HUDEP-2 (cell line): Measurements from ENCODE around the gene GNL1.
A peak's percentile ranks its signal among the peaks of the same experiment; 100 is the strongest.
"Not testable (repeated sequence)": the region's sequence is repeated elsewhere in the genome, so short reads cannot be mapped to it uniquely, and the experiment has no call there.

Source experiments
- DNase-seq, 76 experiments: peaks; one replicate each; lab custom pipeline; 2025; ENCODE audit not compliant: unreplicated experiment in 76 of 76; lab: John Stamatoyannopoulos, UW

GNL1 gene

DNA sequence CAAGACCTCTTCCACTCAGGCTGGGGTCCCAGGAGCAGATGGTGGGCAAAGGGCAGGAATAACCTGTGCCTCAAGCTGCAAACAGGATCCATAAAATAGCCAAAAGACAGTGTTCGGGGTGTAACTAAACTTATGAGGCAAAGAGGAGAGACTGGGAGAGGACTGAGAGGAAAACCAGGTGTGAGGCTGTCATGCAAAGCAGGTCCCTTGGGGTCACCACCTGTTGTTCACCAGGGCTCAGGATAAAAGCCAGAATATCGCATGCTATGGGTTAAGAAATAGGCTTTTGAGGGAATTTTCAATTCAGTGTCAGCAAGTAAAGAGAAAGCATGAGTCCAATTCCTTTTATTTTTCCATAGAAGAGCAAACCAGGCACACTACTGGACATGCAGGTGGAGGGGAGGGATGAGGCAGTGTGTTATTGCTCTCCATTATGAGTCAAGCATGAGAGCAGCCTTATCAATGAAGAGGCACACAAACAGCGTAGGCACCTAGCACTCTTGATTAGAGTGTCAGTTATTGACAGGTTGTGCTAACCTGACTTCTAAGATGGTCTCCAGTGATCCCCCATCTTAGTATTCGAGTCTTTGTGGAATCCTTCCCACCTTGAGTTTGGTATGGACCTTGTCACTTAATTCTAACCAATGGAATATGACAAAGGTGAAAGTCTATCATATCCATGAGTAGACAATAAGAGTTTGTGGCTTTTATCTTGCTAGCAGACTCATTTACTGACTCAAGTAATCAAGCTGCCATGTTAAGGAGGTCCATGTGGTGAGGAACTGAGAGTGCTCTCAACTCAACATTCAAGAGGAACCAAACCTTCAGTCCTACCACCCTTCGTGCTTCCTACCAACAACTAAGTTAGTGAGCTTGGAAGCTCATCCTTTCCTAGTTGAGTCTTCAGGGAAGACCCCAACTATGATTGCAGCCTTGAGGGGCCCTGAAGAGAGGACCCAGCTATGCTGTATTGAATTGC, 48.2 kb downstream of the GNL1 start:
- DNase-seq: no peak

- no peak for DNase-seq
Observed at GRCh38 chr6:30500421-30501355, 55.6 kb downstream of the GNL1 start.

- DNase-seq: not testable (repeated sequence)
Observed at GRCh38 chr6:30498705-30499104, 57.6 kb downstream of the GNL1 start.

DNA sequence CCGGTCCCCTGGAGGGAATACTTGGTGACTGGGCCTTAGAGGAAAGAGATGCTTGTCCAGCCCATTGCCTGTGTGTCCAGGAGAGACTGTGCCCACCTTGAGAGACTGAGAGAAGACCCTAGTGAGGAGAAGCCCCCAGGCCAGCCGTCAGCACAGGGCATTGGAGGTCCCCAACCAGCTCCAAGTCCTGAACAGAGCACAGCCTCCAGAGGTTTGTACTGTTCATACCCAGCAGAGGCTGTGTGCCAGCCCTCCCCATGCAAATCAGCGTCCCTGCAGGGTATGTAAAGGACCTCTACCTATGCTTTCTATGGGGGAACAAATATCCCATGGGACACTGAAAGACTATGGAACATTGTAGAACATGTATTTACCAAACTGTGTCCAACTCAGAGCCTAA, 58.6 kb downstream of the GNL1 start:
- no peak for DNase-seq

- not testable (repeated sequence) for DNase-seq
Observed at GRCh38 chr6:30497261-30497599, 59.1 kb downstream of the GNL1 start.

DNA sequence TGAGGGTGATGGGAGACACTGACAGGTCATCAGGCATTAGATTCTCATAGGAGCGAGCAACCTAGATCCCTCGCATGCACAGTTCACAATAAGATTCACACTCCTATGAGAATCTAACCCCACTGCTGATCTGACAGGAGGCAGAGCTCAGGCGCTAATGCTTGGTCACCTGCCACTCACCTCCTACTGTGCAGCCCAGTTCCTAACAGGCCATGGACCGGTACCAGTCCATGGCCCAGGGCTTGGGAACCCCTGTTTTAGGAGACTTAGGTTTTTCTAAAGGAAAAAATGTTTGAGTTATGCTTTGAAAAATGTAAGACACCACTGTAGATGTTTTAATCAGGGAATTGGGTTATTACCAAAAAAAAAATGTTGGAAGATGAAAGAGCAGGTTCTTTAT, 60.3 kb downstream of the GNL1 start:
- no peak for DNase-seq

- DNase-seq: not testable (repeated sequence)
Observed at GRCh38 chr6:30495060-30495459, 61.2 kb downstream of the GNL1 start.

GRCh38 chr6:30494291-30494861, 61.9 kb downstream of the GNL1 start:
- DNase-seq: no peak

- peak in 1 of 76 experiments; percentile 10 for DNase-seq
Observed at GRCh38 chr6:30493643-30494250, 62.5 kb downstream of the GNL1 start.

- no peak for DNase-seq
Observed at GRCh38 chr6:30491991-30492952, 64.0 kb downstream of the GNL1 start.
